HepG2 (cell line): Measurements from ENCODE around the gene CTSA. TPM values are rescaled to one million over a fixed set of nuclear protein-coding genes. Genes with fewer than 3 reads are reported as not detected.
A peak's percentile ranks its signal among the peaks of the same experiment; 100 is the strongest.

Source experiments
- AHR ChIP-seq: IDR thresholded peaks from 2 replicates; pipeline ENCODE4 v1.6.1; 2018; ENCODE audit warnings: missing genetic modification reagents, missing compliant biosample characterization
- ARID2 ChIP-seq: sonication (generic); formaldehyde crosslinking; IDR thresholded peaks from 2 replicates; pipeline ENCODE4 v1.8.1; 2022; ENCODE audit warnings: mild to moderate bottlenecking, missing genetic modification reagents, borderline replicate concordance
- CBX5 ChIP-seq: sonication (generic); formaldehyde crosslinking; IDR thresholded peaks from 2 replicates; pipeline ENCODE4 v1.4.0; 2020; ENCODE audit warnings: missing genetic modification reagents, borderline replicate concordance
- DNMT3B ChIP-seq: conservative IDR thresholded peaks from 2 replicates; pipeline ENCODE4 v1.6.1; 2016; ENCODE audit warnings: missing biosample characterization, control low read depth
- FLYWCH1 ChIP-seq: sonication (generic); formaldehyde crosslinking; IDR thresholded peaks from 2 replicates; pipeline ENCODE4 v1.8.1; 2023; ENCODE audit warnings: mild to moderate bottlenecking, missing genetic modification reagents
- FOXA1 ChIP-seq, 2 experiments: fragments of 450-650 bp in 1 of 2; sonication (generic) in 1 of 2; formaldehyde crosslinking in 1 of 2; IDR thresholded peaks; 2 replicates each; pipeline versions ENCODE4 v1.4.0 to v1.6.1; 2016 to 2020; ENCODE audit warnings: missing genetic modification reagents in 1 of 2
- HCFC1 ChIP-seq: fragments of 150-350 bp; IDR thresholded peaks from 2 replicates; pipeline ENCODE4 v1.6.1; 2014; ENCODE audit warnings: low read depth, low read length
- MNT ChIP-seq: fragments of 450-650 bp; IDR thresholded peaks from 2 replicates; pipeline ENCODE4 v1.6.1; 2016
- NCOA2 ChIP-seq: sonication (generic); formaldehyde crosslinking; IDR thresholded peaks from 2 replicates; pipeline ENCODE4 v1.8.0; 2022; ENCODE audit warnings: inconsistent platforms
- NFIC ChIP-seq: IDR thresholded peaks from 2 replicates; pipeline ENCODE4 v1.6.1; 2012; ENCODE audit warnings: mild to moderate bottlenecking, low read length, inconsistent platforms
- PAF1 ChIP-seq: IDR thresholded peaks from 2 replicates; pipeline ENCODE4 v1.6.1; 2016; ENCODE audit warnings: missing genetic modification reagents, missing compliant biosample characterization
- PRMT3 ChIP-seq: sonication (generic); formaldehyde crosslinking; IDR thresholded peaks from 2 replicates; pipeline ENCODE4 v1.8.1; 2022; ENCODE audit warnings: low read depth, mild to moderate bottlenecking, moderate library complexity, missing genetic modification reagents, borderline replicate concordance
- SKIL ChIP-seq: sonication (generic); formaldehyde crosslinking; IDR thresholded peaks from 2 replicates; pipeline ENCODE4 v1.8.0; 2022; ENCODE audit warnings: missing genetic modification reagents, mild to moderate bottlenecking, moderate library complexity, borderline replicate concordance
- SP2 ChIP-seq: sonication (generic); formaldehyde crosslinking; IDR thresholded peaks from 2 replicates; pipeline ENCODE4 v1.5.1; 2020; ENCODE audit warnings: mild to moderate bottlenecking, missing genetic modification reagents
- TBP ChIP-seq: sonication (generic); formaldehyde crosslinking; IDR thresholded peaks from 2 replicates; pipeline ENCODE4 v1.5.0; 2020; ENCODE audit warnings: missing genetic modification reagents
- TOPORS ChIP-seq: sonication (generic); formaldehyde crosslinking; IDR thresholded peaks from 2 replicates; pipeline ENCODE4 v1.8.0; 2023; ENCODE audit warnings: mild to moderate bottlenecking, missing genetic modification reagents
- ZMYM3 ChIP-seq: sonication (generic); formaldehyde crosslinking; IDR thresholded peaks from 2 replicates; pipeline ENCODE4 v1.5.1; 2020; ENCODE audit warnings: mild to moderate bottlenecking, missing genetic modification reagents
- ZNF138 ChIP-seq: sonication (generic); formaldehyde crosslinking; IDR thresholded peaks from 2 replicates; pipeline ENCODE4 v1.5.0; 2020; ENCODE audit warnings: mild to moderate bottlenecking, low read depth, missing genetic modification reagents
- ZNF317 ChIP-seq: sonication (generic); formaldehyde crosslinking; IDR thresholded peaks from 2 replicates; pipeline ENCODE4 v1.5.0; 2020; ENCODE audit warnings: mild to moderate bottlenecking, missing genetic modification reagents
- ZNF513 ChIP-seq: sonication (generic); formaldehyde crosslinking; conservative IDR thresholded peaks from 2 replicates; pipeline ENCODE4 v1.5.0; 2020; ENCODE audit warnings: missing genetic modification reagents
- ZNF7 ChIP-seq: IDR thresholded peaks from 2 replicates; pipeline ENCODE4 v1.6.1; 2016; ENCODE audit warnings: missing biosample characterization, missing genetic modification reagents
- ZNF746 ChIP-seq: sonication (generic); formaldehyde crosslinking; IDR thresholded peaks from 2 replicates; pipeline ENCODE4 v1.8.0; 2022; ENCODE audit warnings: mild to moderate bottlenecking, missing genetic modification reagents
- ZNF761 ChIP-seq: sonication (generic); formaldehyde crosslinking; conservative IDR thresholded peaks from 2 replicates; pipeline ENCODE4 v1.4.0; 2020; ENCODE audit warnings: mild to moderate bottlenecking, missing genetic modification reagents
- polyA plus RNA-seq, 8 experiments: library from polyadenylated mRNA; depleted of rRNA in 3 of 8; stranded (reverse) in 7 of 8; unstranded in 1 of 8; fragments of >200 nt; fragmentation: Illumina TruSeq in 4 of 8; extraction: Trizol in 4 of 8; gene quantifications; 2 replicates each; pipeline versions ENCODE4 v1.2.1 to v1.2.3, GENCODE V29; 2011 to 2016; ENCODE audit warnings: low read depth in 4 of 8, missing spikeins in 1 of 8, mixed read lengths in 1 of 8; ENCODE audit not compliant: insufficient read depth in 1 of 8
- total RNA-seq, 5 experiments: library from RNA; depleted of rRNA; stranded (reverse); fragments of >200 nt; fragmentation: Illumina TruSeq; extraction: Trizol; gene quantifications; 2 replicates each; pipeline ENCODE4 v1.2.3, GENCODE V29; 2016; ENCODE audit warnings: low read depth in 1 of 5
- TF ChIP-seq, protein P1 (sequence below): sonication (generic); formaldehyde crosslinking; IDR thresholded peaks from 2 replicates; pipeline ENCODE4 v1.5.1; 2020; ENCODE audit warnings: mild to moderate bottlenecking, missing genetic modification reagents, borderline replicate concordance

CTSA gene
- total and polyA plus RNA-seq, 2 of the 13 experiments (the other 11 are each of a cell fraction or from before 2014, with no cell fraction given): 202 to 231 TPM

DNA sequence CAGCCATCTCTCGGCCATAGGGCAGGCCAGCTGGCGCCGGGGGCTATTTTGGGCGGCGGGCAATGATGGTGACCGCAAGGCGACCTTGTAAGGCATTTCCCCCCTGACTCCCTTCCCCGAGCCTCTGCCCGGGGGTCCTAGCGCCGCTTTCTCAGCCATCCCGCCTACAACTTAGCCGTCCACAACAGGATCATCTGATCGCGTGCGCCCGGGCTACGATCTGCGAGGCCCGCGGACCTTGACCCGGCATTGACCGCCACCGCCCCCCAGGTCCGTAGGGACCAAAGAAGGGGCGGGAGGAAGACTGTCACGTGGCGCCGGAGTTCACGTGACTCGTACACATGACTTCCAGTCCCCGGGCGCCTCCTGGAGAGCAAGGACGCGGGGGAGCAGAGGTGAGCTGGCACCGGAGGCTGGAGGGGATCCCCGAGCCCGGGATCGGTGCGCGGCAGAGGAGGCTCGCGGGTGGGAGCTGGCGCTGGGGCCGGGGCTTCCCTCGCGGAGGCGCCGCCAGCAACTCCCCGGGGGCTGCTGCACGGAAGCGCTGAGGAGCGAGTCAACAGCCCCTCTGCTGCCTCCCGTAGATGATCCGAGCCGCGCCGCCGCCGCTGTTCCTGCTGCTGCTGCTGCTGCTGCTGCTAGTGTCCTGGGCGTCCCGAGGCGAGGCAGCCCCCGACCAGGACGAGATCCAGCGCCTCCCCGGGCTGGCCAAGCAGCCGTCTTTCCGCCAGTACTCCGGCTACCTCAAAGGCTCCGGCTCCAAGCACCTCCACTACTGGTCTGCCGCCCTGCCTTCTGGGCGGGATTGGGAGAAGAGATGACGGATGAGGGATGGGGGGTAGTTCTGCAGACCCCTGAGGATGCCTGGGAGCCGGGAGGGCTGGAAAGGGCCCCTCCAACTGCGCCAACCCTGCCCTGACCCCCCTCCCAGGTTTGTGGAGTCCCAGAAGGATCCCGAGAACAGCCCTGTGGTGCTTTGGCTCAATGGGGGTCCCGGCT, at the start of gene CTSA, which contains the start of gene NEURL2 (continued):
- TF ChIP-seq ZNF761 (CRISPR knock-in tag): peak; percentile 99
- TF ChIP-seq PAF1 (CRISPR knock-in tag): no peak
- TF ChIP-seq SKIL (CRISPR knock-in tag): peak; percentile 99
- peak; percentile 70 for TF ChIP-seq HCFC1
- TF ChIP-seq SP2 (CRISPR knock-in tag): peak; percentile 83
- peak; percentile 99 for TF ChIP-seq TOPORS (CRISPR knock-in tag)
- TF ChIP-seq, protein P1, sequence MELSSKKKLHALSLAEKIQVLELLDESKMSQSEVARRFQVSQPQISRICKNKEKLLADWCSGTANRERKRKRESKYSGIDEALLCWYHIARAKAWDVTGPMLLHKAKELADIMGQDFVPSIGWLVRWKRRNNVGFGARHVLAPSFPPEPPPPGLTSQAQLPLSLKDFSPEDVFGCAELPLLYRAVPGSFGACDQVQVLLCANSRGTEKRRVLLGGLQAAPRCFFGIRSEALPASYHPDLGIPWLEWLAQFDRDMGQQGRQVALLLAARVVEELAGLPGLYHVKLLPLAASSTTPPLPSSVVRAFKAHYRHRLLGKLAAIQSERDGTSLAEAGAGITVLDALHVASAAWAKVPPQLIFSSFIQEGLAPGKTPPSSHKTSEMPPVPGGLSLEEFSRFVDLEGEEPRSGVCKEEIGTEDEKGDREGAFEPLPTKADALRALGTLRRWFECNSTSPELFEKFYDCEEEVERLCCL (CRISPR knock-in tag): peak; percentile 98
- peak; percentile 97 for TF ChIP-seq ZNF138 (CRISPR knock-in tag)
- peak; percentile 99 for TF ChIP-seq PRMT3 (CRISPR knock-in tag)
- peak; percentile 98 for TF ChIP-seq MNT
- 0 out of 2 replicates have a peak, but pooled peaks have one; percentile 78 for TF ChIP-seq FLYWCH1 (CRISPR knock-in tag)
- TF ChIP-seq NFIC: peak; percentile 99
- peak; percentile 94 for TF ChIP-seq ARID2 (CRISPR knock-in tag)
- no peak for TF ChIP-seq FOXA1 (IDR thresholded peaks at IDR 0.05)
- peak; percentile 80 for TF ChIP-seq FOXA1 (CRISPR knock-in tag; IDR thresholded peaks at IDR 0.05)
- no peak; the same call in 1 of the 2 replicates for TF ChIP-seq ZNF7 (CRISPR knock-in tag)
- TF ChIP-seq CBX5 (CRISPR knock-in tag): peak; percentile 99
- TF ChIP-seq NCOA2: peak; percentile 95
- no peak for TF ChIP-seq TBP (CRISPR knock-in tag)
- TF ChIP-seq ZNF513 (CRISPR knock-in tag): 0 out of 2 replicates have a peak, but pooled peaks have one; percentile 16
- TF ChIP-seq ZMYM3 (CRISPR knock-in tag): peak; percentile 98
- TF ChIP-seq DNMT3B (CRISPR knock-in tag): peak; percentile 99
- TF ChIP-seq ZNF746: peak; percentile 94
- TF ChIP-seq AHR (CRISPR knock-in tag): peak; percentile 100
- TF ChIP-seq ZNF317 (CRISPR knock-in tag): peak; percentile 89
